IMR-90 (cell line): Measurements from ENCODE around the gene BCL11B. TPM values are rescaled to one million over a fixed set of nuclear protein-coding genes. Genes with fewer than 3 reads are reported as not detected.

ENCODE experiments used
- ATAC-seq: fragments of 200-7000 bp; cut with Tn5 transposase; 2 replicates; pipeline ENCODE4 v1.9.1; 2020; ENCODE audit warnings: low read depth, mild to moderate bottlenecking, moderate library complexity
- BruUV-seq: library from RNA; stranded (reverse); fragments of 400-500 nt; replicated peaks from 2 replicates; lab custom pipeline; 2021; lab: Mats Ljungman, UMichigan
- CTCF ChIA-PET: fragments of 300-600 bp; formaldehyde crosslinking; extraction: SDS; loops from one replicate; lab custom pipeline; 2021; ENCODE audit warnings: antibody characterized with exemption; lab: Yijun Ruan, JAX
- POLR2A ChIA-PET: fragments of 300-600 bp; sonication (Branson Sonifier 250); formaldehyde crosslinking; loops from one replicate; lab custom pipeline; 2022; ENCODE audit warnings: antibody characterized with exemption; ENCODE audit not compliant: unreplicated experiment; lab: Charles Lee
- DNase-seq: peaks from one replicate; pipeline ENCODE4 v3.0.0; 2013
- H2AFZ ChIP-seq: replicated peaks from 2 replicates; pipeline ENCODE3; 2013; ENCODE audit warnings: low read length, mild to moderate bottlenecking; ENCODE audit not compliant: poor library complexity
- H2AK5ac ChIP-seq: 2 replicates; pipeline ENCODE4 v1.6.1; 2013; ENCODE audit warnings: low read depth, low read length, inconsistent platforms
- H2AK9ac ChIP-seq: replicated peaks from 2 replicates; pipeline ENCODE3; 2013; ENCODE audit warnings: mild to moderate bottlenecking, low read depth, low read length, moderate library complexity; ENCODE audit not compliant: poor library complexity
- H2BK120ac ChIP-seq: 2 replicates; pipeline ENCODE4 v1.6.1; 2013; ENCODE audit warnings: low read depth, low read length, inconsistent platforms
- H2BK15ac ChIP-seq: 3 replicates; pipeline ENCODE4 v1.6.1; 2013; ENCODE audit warnings: low read depth, low read length, inconsistent platforms
- H2BK20ac ChIP-seq: 2 replicates; pipeline ENCODE4 v1.6.1; 2013; ENCODE audit warnings: low read depth, mild to moderate bottlenecking, inconsistent platforms, low read length, moderate library complexity
- H2BK5ac ChIP-seq: 2 replicates; pipeline ENCODE4 v1.6.1; 2013; ENCODE audit warnings: mild to moderate bottlenecking, low read depth, low read length, inconsistent platforms; ENCODE audit not compliant: poor library complexity, severe bottlenecking
- H3K14ac ChIP-seq: replicated peaks from 2 replicates; pipeline ENCODE4 v1.6.1; 2013; ENCODE audit warnings: low read depth, low read length, inconsistent platforms
- H3K18ac ChIP-seq: 2 replicates; pipeline ENCODE4 v1.6.1; 2013; ENCODE audit warnings: low read depth, low read length, control low read depth
- H3K23ac ChIP-seq: 2 replicates; pipeline ENCODE4 v1.6.1; 2013; ENCODE audit warnings: low read depth, low read length, inconsistent platforms
- H3K27ac ChIP-seq: 2 replicates; pipeline ENCODE4 v1.5.1; 2013; ENCODE audit warnings: mild to moderate bottlenecking, control low read depth, low read length; ENCODE audit not compliant: insufficient read depth
- H3K27me3 ChIP-seq: 2 replicates; pipeline ENCODE4 v1.6.1; 2013; ENCODE audit warnings: low read length; ENCODE audit not compliant: control insufficient read depth, insufficient read depth
- H3K36me3 ChIP-seq: 2 replicates; pipeline ENCODE4 v1.6.1; 2013; ENCODE audit warnings: low read length, mixed read lengths; ENCODE audit not compliant: control insufficient read depth, insufficient read depth
- H3K4ac ChIP-seq: 2 replicates; pipeline ENCODE4 v1.6.1; 2013; ENCODE audit warnings: low read depth, low read length, inconsistent platforms
- H3K4me1 ChIP-seq: 2 replicates; pipeline ENCODE4 v1.6.1; 2013; ENCODE audit warnings: low read length, mixed read lengths; ENCODE audit not compliant: control insufficient read depth, insufficient read depth
- H3K4me2 ChIP-seq: 2 replicates; pipeline ENCODE4 v1.6.1; 2013; ENCODE audit warnings: low read depth, mild to moderate bottlenecking, control low read depth, low read length, moderate library complexity
- H3K4me3 ChIP-seq: 2 replicates; pipeline ENCODE4 v1.5.1; 2013; ENCODE audit warnings: low read depth, mild to moderate bottlenecking, control low read depth, low read length, moderate library complexity; ENCODE audit not compliant: insufficient read depth
- H3K56ac ChIP-seq: 2 replicates; pipeline ENCODE4 v1.6.1; 2013; ENCODE audit warnings: low read length, inconsistent platforms; ENCODE audit not compliant: insufficient read depth; ENCODE audit errors: extremely low read depth
- H3K79me1 ChIP-seq, 2 experiments: 2 replicates each; pipeline ENCODE4 v1.6.1; 2013; ENCODE audit warnings: low read length in 2 of 2, inconsistent platforms in 1 of 2, low read depth in 1 of 2
- H3K9ac ChIP-seq: 2 replicates; pipeline ENCODE4 v1.6.1; 2013; ENCODE audit warnings: low read depth, low read length, control low read depth
- H3K9me1 ChIP-seq: 2 replicates; pipeline ENCODE4 v1.6.1; 2013; ENCODE audit warnings: low read length, inconsistent platforms; ENCODE audit not compliant: insufficient read depth
- H3K9me3 ChIP-seq: 2 replicates; pipeline ENCODE4 v1.6.1; 2013; ENCODE audit warnings: low read length; ENCODE audit not compliant: control insufficient read depth, insufficient read depth
- H4K20me1 ChIP-seq: 2 replicates; pipeline ENCODE4 v1.6.1; 2013; ENCODE audit warnings: low read length, inconsistent platforms; ENCODE audit not compliant: insufficient read depth
- H4K5ac ChIP-seq: 2 replicates; pipeline ENCODE4 v1.6.1; 2013; ENCODE audit warnings: mild to moderate bottlenecking, low read depth, low read length, control low read depth
- H4K8ac ChIP-seq, 2 experiments: 2 replicates each; pipeline ENCODE4 v1.6.1; 2013; ENCODE audit warnings: low read depth in 2 of 2, low read length in 2 of 2, control low read depth in 1 of 2, inconsistent platforms in 1 of 2
- H4K91ac ChIP-seq: 2 replicates; pipeline ENCODE4 v1.6.1; 2013; ENCODE audit warnings: low read depth, low read length, inconsistent platforms; ENCODE audit not compliant: insufficient read depth
- BHLHE40 ChIP-seq: fragments of 150-350 bp; IDR thresholded peaks from 2 replicates; pipeline ENCODE4 v1.6.1; 2016; ENCODE audit warnings: mild to moderate bottlenecking, low read depth, low read length
- MXI1 ChIP-seq: IDR thresholded peaks from 2 replicates; pipeline ENCODE4 v1.6.1; 2012; ENCODE audit warnings: low read depth, mild to moderate bottlenecking, low read length, moderate library complexity, borderline replicate concordance
- POLR2A ChIP-seq: IDR thresholded peaks from 2 replicates; pipeline ENCODE4 v1.6.1; 2012; ENCODE audit warnings: mild to moderate bottlenecking, low read depth, low read length
- WGBS, 2 experiments: methylation state at CpG; one replicate each; pipeline versions ENCODE4 v1.1.5 to v1.1.7; 2013; ENCODE audit warnings: missing lambda C conversion rate in 2 of 2; ENCODE audit not compliant: insufficient read length in 1 of 2; ENCODE audit errors: extremely low coverage in 2 of 2; 5-methylcytosine and 5-hydroxymethylcytosine counted together
- dilution Hi-C: fragments of 300-500 bp; cut with HindIII; formaldehyde crosslinking; loops from one replicate; pipeline ENCODE4 v1.14.3; 2018; ENCODE audit warnings: low sequenced_read_pairs; ENCODE audit not compliant: unreplicated experiment
- in situ Hi-C: fragments of 300-500 bp; cut with MboI; formaldehyde crosslinking; loops from 3 replicates; pipeline ENCODE4 v1.14.3; 2019; ENCODE audit warnings: low sequenced_read_pairs, inconsistent platforms, mixed read lengths
- intact Hi-C: fragments of 100-400 bp; cut with micrococcal nuclease; formaldehyde crosslinking; loops from 2 replicates; pipeline ENCODE4 v1.10.0; 2022
- polyA plus RNA-seq, 3 experiments: library from polyadenylated mRNA; depleted of rRNA; stranded (reverse); fragments of >200 nt; gene quantifications; 2 replicates each; pipeline ENCODE4 v1.2.3, GENCODE V29; 2012; ENCODE audit warnings: low replicate concordance in 1 of 3
- total RNA-seq: library from RNA; depleted of rRNA; stranded (reverse); fragments of >200 nt; gene quantifications from 2 replicates; pipeline ENCODE4 v1.2.3, GENCODE V29; 2012

BCL11B gene
- total and polyA plus RNA-seq, 2 of the 4 experiments (the other 2 are of a cell fraction), result under 0.01 TPM; not detected in 1

GRCh38 chr14:99267837-99268781 lies 3.9 kb downstream of the BCL11B start:
- ATAC-seq (no peak), DNase-seq (no peak)
- no peak overlapping the region for H2BK15ac ChIP-seq
- H3K4ac ChIP-seq, result no peak overlapping the region
- H2BK5ac ChIP-seq, result no peak overlapping the region
- H3K23ac ChIP-seq, result no peak overlapping the region
- H3K79me1 ChIP-seq, result no peaks in the 10 kb centered on the region
- H2AK9ac ChIP-seq, result no peak overlapping the region
- no peaks in the 10 kb centered on the region for H3K9me3 ChIP-seq
- H4K5ac ChIP-seq, result no peak overlapping the region
- no peak overlapping the region for H3K4me3 ChIP-seq
- no peak overlapping the region for H3K18ac ChIP-seq
- H2BK120ac ChIP-seq, result no peak overlapping the region
- peaks cover 44% of the 10 kb centered on the region for H3K27me3 ChIP-seq
- H3K9ac ChIP-seq, result no peak overlapping the region
- no peak overlapping the region for H4K8ac ChIP-seq
- no peaks in the 10 kb centered on the region for H3K9me1 ChIP-seq
- no peak overlapping the region for H4K91ac ChIP-seq
- intact Hi-C loops, result no loop called here
- no peak overlapping the region for H3K56ac ChIP-seq
- in situ Hi-C loops, result no loop called here
- ChIA-PET POLR2A (no interaction called here), CTCF (no interaction called here)
- H3K36me3 ChIP-seq, result no peaks in the 10 kb centered on the region
- no peak overlapping the region for H3K4me2 ChIP-seq
- no peak overlapping the region for H2AFZ ChIP-seq
- no peak overlapping the region for H3K14ac ChIP-seq
- H3K4me1 ChIP-seq, result 0 out of 2 replicates have a peak, but pooled peaks cover 1% of the 10 kb centered on the region
- dilution Hi-C loops, result no loop called here
- H3K27ac ChIP-seq, result no peak overlapping the region
- WGBS, 2 experiments, result 55% methylated on average over 8 of the region's 16 CpGs; no CpG with 5 or more reads in 1 of the 2 experiments
- no peak overlapping the region for H2AK5ac ChIP-seq
- no peak overlapping the region for H2BK20ac ChIP-seq
- no peaks in the 10 kb centered on the region for H4K20me1 ChIP-seq
- no peak for TF ChIP-seq MXI1
- TF ChIP-seq POLR2A, result no peak
- TF ChIP-seq BHLHE40, result no peak
- BruUV-seq, result no TSS peak
